CD4-positive, alpha-beta memory T cell (primary cell): ENCODE results near the gene KLRC4. TPM values are rescaled to one million over a fixed set of nuclear protein-coding genes. Genes with fewer than 3 reads are reported as not detected.
"Not testable (repeated sequence)": the region's sequence is repeated elsewhere in the genome, so short reads cannot be mapped to it uniquely, and the experiment has no call there.

Experiments used
- CTCF ChIA-PET: fragments of 350-600 bp; sonication (Branson Sonifier 250); formaldehyde crosslinking; loops from one replicate; lab custom pipeline; 2021; ENCODE audit warnings: inconsistent platforms; ENCODE audit not compliant: partially characterized antibody; lab: Charles Lee
- POLR2A ChIA-PET: fragments of 350-600 bp; sonication (Branson Sonifier 250); formaldehyde crosslinking; loops from one replicate; lab custom pipeline; 2021; ENCODE audit not compliant: partially characterized antibody; lab: Charles Lee
- DNase-seq, 5 donors: peaks; one replicate each; pipeline versions ENCODE4 v3.0.0 to v3.0.0-alpha.2; 2020 to 2022; ENCODE audit warnings: mixed read lengths in 1 of 5
- H3K27ac ChIP-seq: one replicate; pipeline ENCODE4 v1.7.0; 2013; ENCODE audit warnings: low read depth, low read length
- H3K27me3 ChIP-seq: 2 replicates; pipeline ENCODE4 v1.7.0; 2013; ENCODE audit warnings: mild to moderate bottlenecking, low read length, moderate library complexity; ENCODE audit not compliant: insufficient read depth
- H3K36me3 ChIP-seq: 2 replicates; pipeline ENCODE4 v1.7.0; 2013; ENCODE audit warnings: mild to moderate bottlenecking, low read length, moderate library complexity; ENCODE audit not compliant: insufficient read depth
- H3K4me1 ChIP-seq: 2 replicates; pipeline ENCODE4 v1.7.0; 2013; ENCODE audit warnings: mild to moderate bottlenecking, low read length, moderate library complexity; ENCODE audit not compliant: insufficient read depth
- H3K4me3 ChIP-seq, 2 donors: one replicate each; pipeline ENCODE4 v1.7.0; 2013; ENCODE audit warnings: low read length in 2 of 2, mild to moderate bottlenecking in 1 of 2
- H3K9me3 ChIP-seq, 2 donors: one replicate each; pipeline ENCODE4 v1.7.0; 2013; ENCODE audit warnings: low read length in 2 of 2, control low read depth in 1 of 2; ENCODE audit not compliant: control insufficient read depth in 1 of 2
- H3K27ac Mint-ChIP-seq, 7 donors: one replicate each; pipeline ENCODE4 v1.8.0; 2020 to 2021; ENCODE audit warnings: mixed read lengths in 7 of 7, mild to moderate bottlenecking in 6 of 7, inconsistent platforms in 3 of 7, moderate library complexity in 3 of 7
- H3K27me3 Mint-ChIP-seq, 2 donors: one replicate each; pipeline ENCODE4 v1.8.0; 2020 to 2021; ENCODE audit warnings: mixed read lengths in 2 of 2
- H3K36me3 Mint-ChIP-seq, 2 donors: one replicate each; pipeline ENCODE4 v1.8.0; 2020 to 2021; ENCODE audit warnings: mixed read lengths in 2 of 2, inconsistent platforms in 1 of 2, mild to moderate bottlenecking in 1 of 2
- H3K4me1 Mint-ChIP-seq, 4 donors: one replicate each; pipeline ENCODE4 v1.8.0; 2020 to 2021; ENCODE audit warnings: mixed read lengths in 4 of 4, mild to moderate bottlenecking in 1 of 4
- H3K4me3 Mint-ChIP-seq, 8 donors: one replicate each; pipeline ENCODE4 v1.8.0; 2020 to 2021; ENCODE audit warnings: mixed read lengths in 8 of 8, mild to moderate bottlenecking in 7 of 8, moderate library complexity in 6 of 8, inconsistent platforms in 3 of 8
- H3K9me3 Mint-ChIP-seq, 8 donors: one replicate each; pipeline ENCODE4 v1.8.0; 2020 to 2021; ENCODE audit warnings: mixed read lengths in 8 of 8, mild to moderate bottlenecking in 5 of 8, inconsistent platforms in 3 of 8, moderate library complexity in 1 of 8
- intact Hi-C: fragments of 100-400 bp; cut with micrococcal nuclease; formaldehyde crosslinking; loops from one replicate; pipeline ENCODE4 v1.15.1; 2023
- polyA plus RNA-seq, 2 donors: library from polyadenylated mRNA; unstranded; fragments of 300-500 nt; fragmentation: Illumina TruSeq; gene quantifications; one replicate each; pipeline ENCODE4 v1.2.3, GENCODE V29; 2021
- total RNA-seq, 2 experiments: library from RNA; stranded (reverse); gene quantifications; one replicate each; pipeline ENCODE4 v1.2.3, GENCODE V29; 2021

The KLRC4 gene
- total and polyA plus RNA-seq, 4 experiments from 2014 or later: not detected

DNA sequence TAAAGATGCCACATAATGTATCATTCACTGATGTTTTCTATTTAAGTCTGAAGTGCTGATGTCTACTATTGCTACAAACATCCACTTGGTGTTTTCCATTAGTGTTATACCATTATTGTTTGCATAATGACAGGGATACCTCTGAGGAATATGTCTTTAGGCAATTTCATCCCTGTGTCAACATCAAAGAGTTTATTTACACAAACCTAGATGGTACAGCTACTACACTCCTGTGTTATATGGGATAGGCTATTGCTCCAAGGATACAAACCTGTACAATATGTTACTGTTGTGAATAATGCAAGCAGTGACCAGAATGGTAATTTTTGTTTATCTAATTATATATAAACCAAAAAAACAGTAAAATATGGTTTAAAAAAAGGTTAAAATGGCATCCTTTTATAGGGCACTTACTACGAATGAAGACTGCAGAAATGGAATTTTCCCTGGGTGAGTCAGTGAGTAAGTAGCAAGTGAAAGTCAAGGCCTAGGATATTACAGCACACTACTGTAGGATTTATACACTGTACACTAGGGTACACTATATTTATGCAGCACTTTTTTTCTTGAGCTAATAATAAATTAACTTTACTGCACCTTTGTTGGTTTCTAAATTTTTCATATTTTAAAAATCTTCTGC lies 14.8 kb upstream of the KLRC4 start:
- H3K27me3 ChIP-seq, DNase-seq, H3K4me1 ChIP-seq, intact Hi-C loops, H3K27ac ChIP-seq, H3K4me3 ChIP-seq, CTCF ChIA-PET, H3K4me1 Mint-ChIP-seq, H3K9me3 ChIP-seq, H3K36me3 ChIP-seq, H3K27ac Mint-ChIP-seq, POLR2A ChIA-PET, H3K9me3 Mint-ChIP-seq, H3K36me3 Mint-ChIP-seq, H3K27me3 Mint-ChIP-seq, H3K4me3 Mint-ChIP-seq: not testable (repeated sequence)

DNA sequence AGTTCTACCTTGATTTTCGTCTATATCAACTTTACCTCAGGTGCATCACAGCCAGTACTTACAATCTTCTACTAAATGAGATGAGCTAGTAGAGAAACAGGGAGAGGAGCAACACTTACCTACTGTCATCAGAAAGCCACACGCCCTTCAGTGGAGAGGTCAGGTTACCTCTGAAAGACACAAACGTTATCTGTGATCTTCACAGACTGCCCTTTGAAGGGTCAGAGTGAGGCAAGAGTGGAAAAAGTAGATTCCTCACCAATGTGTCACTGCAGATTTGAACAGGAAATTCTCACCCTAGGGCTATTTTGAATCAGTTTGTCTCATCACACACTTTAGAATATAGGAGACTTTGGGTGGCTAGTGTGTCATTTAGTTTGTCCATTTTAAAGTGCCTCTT lies 12.6 kb upstream of the KLRC4 start:
- H3K4me3 ChIP-seq, intact Hi-C loops, H3K27ac ChIP-seq, H3K36me3 Mint-ChIP-seq, H3K27me3 Mint-ChIP-seq, H3K4me3 Mint-ChIP-seq, H3K9me3 Mint-ChIP-seq, H3K4me1 ChIP-seq, POLR2A ChIA-PET, CTCF ChIA-PET, H3K4me1 Mint-ChIP-seq, DNase-seq, H3K36me3 ChIP-seq, H3K27ac Mint-ChIP-seq, H3K9me3 ChIP-seq, H3K27me3 ChIP-seq: not testable (repeated sequence)

DNA sequence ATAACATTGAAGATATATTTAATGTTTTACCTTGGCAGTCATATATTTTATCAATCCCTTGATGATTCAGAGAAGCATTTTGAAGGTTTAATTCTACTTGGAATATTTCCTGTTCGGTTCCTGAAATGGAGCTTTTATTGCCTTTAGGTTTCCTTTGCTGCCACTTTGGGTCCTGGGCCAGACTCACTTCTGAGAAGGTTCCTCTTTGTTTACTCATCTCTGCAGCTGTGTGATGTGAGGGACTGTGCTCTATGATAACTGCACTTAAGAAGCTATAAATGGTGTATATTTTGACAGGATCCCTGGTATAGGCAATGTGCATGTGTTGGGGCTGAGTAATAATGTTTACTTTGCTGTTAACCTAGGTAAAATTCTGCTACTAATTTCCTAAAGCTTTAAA lies 10.8 kb upstream of the KLRC4 start, which contains the start of gene KLRC3:
Gene KLRC3, minus strand, starts transcription at position 262 of the 400 bp plus-strand sequence. Its CDS starts 45 bp downstream, at position 217.
- H3K9me3 ChIP-seq, H3K36me3 ChIP-seq, intact Hi-C loops, POLR2A ChIA-PET, DNase-seq, H3K9me3 Mint-ChIP-seq, H3K27ac ChIP-seq, H3K4me1 Mint-ChIP-seq, H3K4me1 ChIP-seq, CTCF ChIA-PET, H3K27ac Mint-ChIP-seq, H3K27me3 Mint-ChIP-seq, H3K27me3 ChIP-seq, H3K4me3 ChIP-seq, H3K4me3 Mint-ChIP-seq, H3K36me3 Mint-ChIP-seq: not testable (repeated sequence)

DNA sequence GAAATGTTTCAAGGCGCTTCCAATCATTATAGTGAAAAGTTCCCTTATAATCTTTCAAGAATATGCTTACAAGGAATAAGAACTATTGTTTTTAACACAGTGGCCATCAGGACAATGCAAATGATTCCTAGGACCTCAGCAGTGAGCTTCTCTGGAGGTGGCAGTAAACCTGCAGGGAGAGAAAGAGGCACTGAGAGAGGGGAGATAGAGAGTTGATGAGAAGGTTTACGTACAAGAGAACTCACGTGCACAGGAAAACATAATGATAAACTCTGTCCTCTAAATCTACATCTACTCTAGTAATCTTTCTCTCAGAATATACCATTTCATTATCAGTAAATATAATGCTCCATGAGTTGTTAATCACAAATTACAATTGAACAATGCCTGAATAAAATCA lies 715 bp downstream of the KLRC4 start:
- H3K27me3 ChIP-seq: no peaks in the 10 kb centered on the region
- no peak overlapping the region for H3K27ac ChIP-seq
- no peak overlapping the region for H3K4me3 ChIP-seq
- H3K4me1 ChIP-seq: no peaks in the 10 kb centered on the region
- POLR2A ChIA-PET: no interaction called here
- CTCF ChIA-PET: no interaction called here
- Mint-ChIP-seq H3K27ac (no peak overlapping the region), H3K4me1 (no peaks in the 10 kb centered on the region), H3K4me3 (no peak overlapping the region), H3K9me3 (peaks cover 0 to 3% (median 0%) of the 10 kb centered on the region in 8 donors), H3K27me3 (peaks cover 0 to 14% of the 10 kb centered on the region in 2 donors), H3K36me3 (no peaks in the 10 kb centered on the region)
- H3K9me3 ChIP-seq: no peaks in the 10 kb centered on the region
- DNase-seq: no peak
- intact Hi-C loops: no loop called here
- H3K36me3 ChIP-seq: no peaks in the 10 kb centered on the region

DNA sequence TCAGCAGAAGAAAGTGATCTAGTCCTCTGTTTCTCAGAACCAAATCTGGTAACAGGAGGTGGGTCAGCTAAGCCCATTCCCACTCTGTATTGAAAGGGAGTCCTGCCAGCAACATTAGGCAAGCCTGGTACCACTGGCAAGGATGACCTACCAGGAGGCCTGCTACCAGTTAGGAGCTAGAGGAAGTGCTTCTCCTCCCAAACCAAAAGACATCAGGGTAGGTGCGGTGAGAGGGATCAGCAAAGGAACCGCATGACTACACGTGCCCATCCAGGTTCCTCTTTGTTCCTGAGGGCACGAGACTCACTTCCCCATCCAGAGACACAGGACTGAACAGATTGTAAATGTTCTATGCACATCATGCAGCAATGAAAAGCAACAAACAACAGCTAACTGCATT lies 2.8 kb downstream of the KLRC4 start:
- no peak overlapping the region for H3K4me3 ChIP-seq
- H3K4me3 Mint-ChIP-seq: no peak overlapping the region
- H3K4me1 Mint-ChIP-seq: no peaks in the 10 kb centered on the region
- no peaks in the 10 kb centered on the region for H3K36me3 Mint-ChIP-seq
- peaks cover 0 to 3% (median 0%) of the 10 kb centered on the region in 8 donors for H3K9me3 Mint-ChIP-seq
- no peak overlapping the region for H3K27ac Mint-ChIP-seq
- no peaks in the 10 kb centered on the region for H3K4me1 ChIP-seq
- H3K9me3 ChIP-seq: no peaks in the 10 kb centered on the region
- POLR2A ChIA-PET: no interaction called here
- peaks cover 0 to 15% of the 10 kb centered on the region in 2 donors for H3K27me3 Mint-ChIP-seq
- H3K27ac ChIP-seq: no peak overlapping the region
- CTCF ChIA-PET: no interaction called here
- intact Hi-C loops: no loop called here
- no peaks in the 10 kb centered on the region for H3K27me3 ChIP-seq
- DNase-seq: no peak
- no peaks in the 10 kb centered on the region for H3K36me3 ChIP-seq

DNA sequence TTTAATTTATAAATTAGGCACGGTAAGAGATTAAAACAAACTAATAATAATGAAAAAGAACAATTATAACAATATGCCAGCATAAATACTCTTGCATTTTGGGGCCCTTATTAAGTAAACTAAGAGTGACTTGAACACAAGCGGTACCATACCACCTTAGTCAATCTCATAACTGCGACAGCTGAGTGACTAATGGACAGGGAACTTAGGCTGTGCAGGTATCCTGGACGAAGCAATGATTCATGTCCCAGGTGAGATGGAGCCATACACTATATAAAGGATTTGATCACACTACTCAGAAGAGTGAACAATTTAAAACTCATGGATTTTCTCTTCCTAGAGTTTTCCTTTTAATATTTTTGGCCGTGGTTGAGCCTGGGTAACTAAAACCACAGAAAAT lies 4.3 kb downstream of the KLRC4 start:
- POLR2A ChIA-PET: no interaction called here
- no peak overlapping the region for H3K27ac Mint-ChIP-seq

DNA sequence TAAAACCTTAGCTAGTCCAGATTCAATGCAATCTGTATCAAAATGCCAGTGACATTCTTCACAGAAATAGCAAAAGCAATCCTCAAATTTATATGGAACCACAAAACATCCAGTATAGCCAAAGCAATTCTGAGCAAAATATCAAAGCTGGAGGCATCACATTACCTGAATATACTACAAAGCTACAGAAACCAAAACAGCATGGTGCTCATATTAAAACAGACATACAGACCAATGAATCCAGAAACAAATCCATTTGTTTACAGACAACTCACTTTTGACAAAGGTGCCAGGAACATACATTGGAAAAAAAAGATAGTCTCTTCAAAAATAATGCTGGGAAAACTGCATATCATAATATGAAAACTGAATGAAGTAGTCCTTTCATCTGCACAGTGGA lies 4.8 kb downstream of the KLRC4 start:
- no peaks in the 10 kb centered on the region for H3K36me3 Mint-ChIP-seq
- no peaks in the 10 kb centered on the region for H3K4me1 Mint-ChIP-seq
- DNase-seq: no peak
- POLR2A ChIA-PET: no interaction called here
- no peak overlapping the region for H3K27ac ChIP-seq
- intact Hi-C loops: no loop called here
- no peak overlapping the region for H3K4me3 ChIP-seq
- H3K27me3 Mint-ChIP-seq: peaks cover 6 to 20% of the 10 kb centered on the region in 2 donors
- no peaks in the 10 kb centered on the region for H3K9me3 ChIP-seq
- no peak overlapping the region for H3K4me3 Mint-ChIP-seq
- H3K27me3 ChIP-seq: no peaks in the 10 kb centered on the region
- H3K36me3 ChIP-seq: no peaks in the 10 kb centered on the region
- H3K27ac Mint-ChIP-seq: no peak overlapping the region
- CTCF ChIA-PET: no interaction called here
- H3K9me3 Mint-ChIP-seq: peaks cover 0 to 3% (median 0%) of the 10 kb centered on the region in 8 donors
- H3K4me1 ChIP-seq: no peaks in the 10 kb centered on the region

More for the DNA sequence above, 4.3 kb downstream of the KLRC4 start:
- Mint-ChIP-seq H3K4me3 (no peak overlapping the region), H3K9me3 (peaks cover 0 to 3% (median 0%) of the 10 kb centered on the region in 8 donors), H3K27me3 (peaks cover 6 to 17% of the 10 kb centered on the region in 2 donors), H3K4me1 (no peaks in the 10 kb centered on the region), H3K36me3 (no peaks in the 10 kb centered on the region)
- no peak overlapping the region for H3K4me3 ChIP-seq
- no peaks in the 10 kb centered on the region for H3K27me3 ChIP-seq
- CTCF ChIA-PET: no interaction called here
- H3K36me3 ChIP-seq: no peaks in the 10 kb centered on the region
- no peaks in the 10 kb centered on the region for H3K4me1 ChIP-seq
- H3K9me3 ChIP-seq: no peaks in the 10 kb centered on the region
- intact Hi-C loops: no loop called here
- H3K27ac ChIP-seq: no peak overlapping the region
- DNase-seq: no peak
